IPS-NIHi7 (cell line): ENCODE data around the gene MTMR12.
"Not testable (repeated sequence)": the region's sequence is repeated elsewhere in the genome, so short reads cannot be mapped to it uniquely, and the experiment has no call there.

ENCODE experiments used
- DNase-seq: peaks from one replicate; pipeline ENCODE4 v3.0.0; 2012; ENCODE audit warnings: mixed read lengths; ENCODE audit errors: extremely low spot score

MTMR12 gene

GRCh38 chr5:32325616-32326015, 12.9 kb upstream of the MTMR12 start:
- no peak for DNase-seq

GRCh38 chr5:32325062-32325461, 12.3 kb upstream of the MTMR12 start:
- no peak for DNase-seq

- no peak for DNase-seq
Observed at GRCh38 chr5:32323741-32324140, 11.0 kb upstream of the MTMR12 start.

GRCh38 chr5:32322882-32323281, 10.1 kb upstream of the MTMR12 start:
- no peak for DNase-seq

- not testable (repeated sequence) for DNase-seq
Observed at GRCh38 chr5:32321787-32322186, 9.0 kb upstream of the MTMR12 start.

- DNase-seq: no peak
Observed at GRCh38 chr5:32320576-32320975, 7.8 kb upstream of the MTMR12 start.

GRCh38 chr5:32319926-32320543, 7.3 kb upstream of the MTMR12 start:
- DNase-seq: no peak

- no peak for DNase-seq
Observed at GRCh38 chr5:32319392-32319791, 6.7 kb upstream of the MTMR12 start.

GRCh38 chr5:32317041-32317440, 4.3 kb upstream of the MTMR12 start:
- DNase-seq: no peak

GRCh38 chr5:32315221-32316014, 2.7 kb upstream of the MTMR12 start:
- DNase-seq: no peak

- no peak for DNase-seq
Observed at GRCh38 chr5:32314658-32315057, 1.9 kb upstream of the MTMR12 start.

GRCh38 chr5:32314152-32314488, 1.4 kb upstream of the MTMR12 start:
- DNase-seq: not testable (repeated sequence)

GRCh38 chr5:32312197-32312594, 543 bp downstream of the MTMR12 start:
- peak; percentile 54 for DNase-seq

- peak; percentile 28 for DNase-seq
Observed at GRCh38 chr5:32311404-32312196, 1.1 kb downstream of the MTMR12 start.

GRCh38 chr5:32309761-32310160, 3.0 kb downstream of the MTMR12 start:
- no peak for DNase-seq

- DNase-seq: no peak
Observed at GRCh38 chr5:32308946-32309345, 3.8 kb downstream of the MTMR12 start.

- DNase-seq: no peak
Observed at GRCh38 chr5:32307769-32308194, 5.0 kb downstream of the MTMR12 start.

GRCh38 chr5:32304622-32305021, 8.1 kb downstream of the MTMR12 start:
- DNase-seq: no peak

GRCh38 chr5:32303755-32304120, 9.0 kb downstream of the MTMR12 start:
- DNase-seq: no peak

GRCh38 chr5:32302835-32303754, 9.6 kb downstream of the MTMR12 start:
- DNase-seq: no peak

- no peak for DNase-seq
Observed at GRCh38 chr5:32301891-32302290, 10.8 kb downstream of the MTMR12 start.
